Neural cell (in vitro differentiated cells): ENCODE measurements around the gene RASAL1.

Source experiments
- EP300 ChIP-seq: fragments of 450-650 bp; conservative IDR thresholded peaks from 2 replicates; pipeline ENCODE4 v1.6.1; 2014; ENCODE audit warnings: antibody characterized with exemption, mild to moderate bottlenecking, moderate library complexity; ENCODE audit not compliant: poor library complexity, severe bottlenecking
- EZH2 ChIP-seq: fragments of 200-600, 300-800 bp; shearing (Covaris generic), sonication (generic); IDR thresholded peaks from 2 replicates; pipeline ENCODE4 v1.6.1; 2014; ENCODE audit warnings: antibody characterized with exemption, low read length, borderline replicate concordance, mild to moderate bottlenecking; ENCODE audit not compliant: insufficient read depth, poor library complexity, severe bottlenecking
- MXI1 ChIP-seq: fragments of 450-650 bp; conservative IDR thresholded peaks from 2 replicates; pipeline ENCODE4 v1.6.1; 2014; ENCODE audit warnings: antibody characterized with exemption, mild to moderate bottlenecking; ENCODE audit not compliant: poor library complexity, severe bottlenecking
- POLR2AphosphoS5 ChIP-seq: IDR thresholded peaks from 2 replicates; pipeline ENCODE4 v1.6.1; 2012
- RAD21 ChIP-seq: fragments of 450-650 bp; conservative IDR thresholded peaks from 2 replicates; pipeline ENCODE4 v1.6.1; 2014; ENCODE audit warnings: antibody characterized with exemption, mild to moderate bottlenecking, moderate library complexity
- SMC3 ChIP-seq: fragments of 450-650 bp; conservative IDR thresholded peaks from 2 replicates; pipeline ENCODE4 v1.6.1; 2014; ENCODE audit warnings: antibody characterized with exemption, mild to moderate bottlenecking, moderate library complexity; ENCODE audit not compliant: poor library complexity
- TF ChIP-seq, protein P1 (sequence below): fragments of 450-650 bp; IDR thresholded peaks from 2 replicates; pipeline ENCODE4 v1.5.1; 2014; ENCODE audit warnings: antibody characterized with exemption, mild to moderate bottlenecking, moderate library complexity; ENCODE audit not compliant: poor library complexity, severe bottlenecking
- TF ChIP-seq, protein P2 (sequence below): IDR thresholded peaks from 2 replicates; pipeline ENCODE4 v1.6.1; 2012; ENCODE audit warnings: borderline replicate concordance

DNA sequence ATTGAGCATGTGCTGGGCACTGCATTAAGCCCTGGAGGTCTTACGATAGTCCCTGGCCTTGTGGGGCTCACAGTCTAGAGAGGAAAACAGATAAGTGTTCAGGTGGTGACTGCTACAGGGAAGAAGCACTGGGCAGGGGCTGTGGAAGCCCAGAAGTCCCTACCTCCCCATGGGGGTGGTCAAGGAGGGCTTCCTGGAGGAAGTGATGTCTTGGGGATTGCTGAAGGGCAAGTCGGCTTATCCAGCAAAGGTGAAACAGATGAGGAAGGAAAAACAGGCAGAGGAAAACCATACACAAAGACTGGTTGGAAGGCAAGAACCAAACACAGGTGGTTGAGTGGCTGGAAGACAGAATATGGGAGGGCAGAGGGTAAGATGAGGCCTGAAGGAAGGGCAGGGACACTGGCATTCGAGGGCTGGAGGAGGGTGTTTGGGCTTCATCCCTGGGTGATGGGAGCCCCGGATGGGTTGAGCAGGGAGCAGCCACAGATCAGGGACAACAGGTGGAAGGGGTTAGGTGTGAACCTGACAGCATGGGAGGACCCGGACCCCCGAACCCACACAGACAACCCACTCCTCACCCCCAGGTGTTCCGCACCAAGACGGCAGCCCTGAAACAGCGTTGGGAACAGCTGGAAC is 16.8 kb upstream of the RASAL1 start:
- TF ChIP-seq MXI1, result no peak
- no peak for TF ChIP-seq EZH2
- TF ChIP-seq, protein P1, sequence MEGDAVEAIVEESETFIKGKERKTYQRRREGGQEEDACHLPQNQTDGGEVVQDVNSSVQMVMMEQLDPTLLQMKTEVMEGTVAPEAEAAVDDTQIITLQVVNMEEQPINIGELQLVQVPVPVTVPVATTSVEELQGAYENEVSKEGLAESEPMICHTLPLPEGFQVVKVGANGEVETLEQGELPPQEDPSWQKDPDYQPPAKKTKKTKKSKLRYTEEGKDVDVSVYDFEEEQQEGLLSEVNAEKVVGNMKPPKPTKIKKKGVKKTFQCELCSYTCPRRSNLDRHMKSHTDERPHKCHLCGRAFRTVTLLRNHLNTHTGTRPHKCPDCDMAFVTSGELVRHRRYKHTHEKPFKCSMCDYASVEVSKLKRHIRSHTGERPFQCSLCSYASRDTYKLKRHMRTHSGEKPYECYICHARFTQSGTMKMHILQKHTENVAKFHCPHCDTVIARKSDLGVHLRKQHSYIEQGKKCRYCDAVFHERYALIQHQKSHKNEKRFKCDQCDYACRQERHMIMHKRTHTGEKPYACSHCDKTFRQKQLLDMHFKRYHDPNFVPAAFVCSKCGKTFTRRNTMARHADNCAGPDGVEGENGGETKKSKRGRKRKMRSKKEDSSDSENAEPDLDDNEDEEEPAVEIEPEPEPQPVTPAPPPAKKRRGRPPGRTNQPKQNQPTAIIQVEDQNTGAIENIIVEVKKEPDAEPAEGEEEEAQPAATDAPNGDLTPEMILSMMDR, result no peak
- no peak for TF ChIP-seq POLR2AphosphoS5
- TF ChIP-seq, protein P2, sequence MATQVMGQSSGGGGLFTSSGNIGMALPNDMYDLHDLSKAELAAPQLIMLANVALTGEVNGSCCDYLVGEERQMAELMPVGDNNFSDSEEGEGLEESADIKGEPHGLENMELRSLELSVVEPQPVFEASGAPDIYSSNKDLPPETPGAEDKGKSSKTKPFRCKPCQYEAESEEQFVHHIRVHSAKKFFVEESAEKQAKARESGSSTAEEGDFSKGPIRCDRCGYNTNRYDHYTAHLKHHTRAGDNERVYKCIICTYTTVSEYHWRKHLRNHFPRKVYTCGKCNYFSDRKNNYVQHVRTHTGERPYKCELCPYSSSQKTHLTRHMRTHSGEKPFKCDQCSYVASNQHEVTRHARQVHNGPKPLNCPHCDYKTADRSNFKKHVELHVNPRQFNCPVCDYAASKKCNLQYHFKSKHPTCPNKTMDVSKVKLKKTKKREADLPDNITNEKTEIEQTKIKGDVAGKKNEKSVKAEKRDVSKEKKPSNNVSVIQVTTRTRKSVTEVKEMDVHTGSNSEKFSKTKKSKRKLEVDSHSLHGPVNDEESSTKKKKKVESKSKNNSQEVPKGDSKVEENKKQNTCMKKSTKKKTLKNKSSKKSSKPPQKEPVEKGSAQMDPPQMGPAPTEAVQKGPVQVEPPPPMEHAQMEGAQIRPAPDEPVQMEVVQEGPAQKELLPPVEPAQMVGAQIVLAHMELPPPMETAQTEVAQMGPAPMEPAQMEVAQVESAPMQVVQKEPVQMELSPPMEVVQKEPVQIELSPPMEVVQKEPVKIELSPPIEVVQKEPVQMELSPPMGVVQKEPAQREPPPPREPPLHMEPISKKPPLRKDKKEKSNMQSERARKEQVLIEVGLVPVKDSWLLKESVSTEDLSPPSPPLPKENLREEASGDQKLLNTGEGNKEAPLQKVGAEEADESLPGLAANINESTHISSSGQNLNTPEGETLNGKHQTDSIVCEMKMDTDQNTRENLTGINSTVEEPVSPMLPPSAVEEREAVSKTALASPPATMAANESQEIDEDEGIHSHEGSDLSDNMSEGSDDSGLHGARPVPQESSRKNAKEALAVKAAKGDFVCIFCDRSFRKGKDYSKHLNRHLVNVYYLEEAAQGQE, result no peak
- no peak for TF ChIP-seq SMC3
- no peak for TF ChIP-seq EP300
- no peak for TF ChIP-seq RAD21
